NCI-H1092 (cell line): ENCODE data around the gene NFYC.

Source experiments
- DNase-seq: peaks from one replicate; lab custom pipeline; 2025; lab: John Stamatoyannopoulos, UW

Gene NFYC

GRCh38 chr1:40739455-40740008 is 48.0 kb downstream of the NFYC start:
- no peak for DNase-seq

- DNase-seq: no peak
Observed at GRCh38 chr1:40740039-40740996, 48.8 kb downstream of the NFYC start.

- DNase-seq: no peak
Observed at GRCh38 chr1:40740997-40741736, 49.7 kb downstream of the NFYC start.

- DNase-seq: no peak
Observed at GRCh38 chr1:40742363-40743061, 51.0 kb downstream of the NFYC start.

- DNase-seq: no peak
Observed at GRCh38 chr1:40743452-40743851, 51.9 kb downstream of the NFYC start.

GRCh38 chr1:40743860-40744259 is 52.4 kb downstream of the NFYC start:
- DNase-seq: no peak

- DNase-seq: no peak
Observed at GRCh38 chr1:40745176-40745575, 53.7 kb downstream of the NFYC start.

- DNase-seq: no peak
Observed at GRCh38 chr1:40746344-40747090, 55.0 kb downstream of the NFYC start.

- no peak for DNase-seq
Observed at GRCh38 chr1:40748841-40749718, 57.6 kb downstream of the NFYC start.

GRCh38 chr1:40749817-40750216 is 58.3 kb downstream of the NFYC start:
- DNase-seq: no peak

GRCh38 chr1:40750451-40750908 is 59.0 kb downstream of the NFYC start:
- DNase-seq: no peak

- no peak for DNase-seq
Observed at GRCh38 chr1:40751802-40752201, 60.3 kb downstream of the NFYC start.

GRCh38 chr1:40753142-40753882 is 61.8 kb downstream of the NFYC start:
- DNase-seq: no peak

GRCh38 chr1:40754201-40754600 is 62.7 kb downstream of the NFYC start:
- DNase-seq: no peak

- no peak for DNase-seq
Observed at GRCh38 chr1:40755067-40755466, 63.6 kb downstream of the NFYC start.

GRCh38 chr1:40756523-40756922 is 65.0 kb downstream of the NFYC start:
- DNase-seq: no peak

GRCh38 chr1:40757084-40757483 is 65.6 kb downstream of the NFYC start:
- no peak for DNase-seq

GRCh38 chr1:40758004-40758403 is 66.5 kb downstream of the NFYC start:
- DNase-seq: no peak

GRCh38 chr1:40758578-40759343 is 67.3 kb downstream of the NFYC start:
- no peak for DNase-seq
